Right kidney (tissue), 9 donors: ENCODE results near the gene MICU1.
A peak's percentile ranks its signal among the peaks of the same experiment; 100 is the strongest.
"Not testable (repeated sequence)": the region's sequence is repeated elsewhere in the genome, so short reads cannot be mapped to it uniquely, and the experiment has no call there.

Experiments
- DNase-seq: peaks from one replicate; pipeline ENCODE4 v3.0.0-alpha.2; 2016
- long read RNA-seq, 8 donors: transcript quantifications; one replicate each; lab custom pipeline, GENCODE V29; 2026

The MICU1 gene, protein sequence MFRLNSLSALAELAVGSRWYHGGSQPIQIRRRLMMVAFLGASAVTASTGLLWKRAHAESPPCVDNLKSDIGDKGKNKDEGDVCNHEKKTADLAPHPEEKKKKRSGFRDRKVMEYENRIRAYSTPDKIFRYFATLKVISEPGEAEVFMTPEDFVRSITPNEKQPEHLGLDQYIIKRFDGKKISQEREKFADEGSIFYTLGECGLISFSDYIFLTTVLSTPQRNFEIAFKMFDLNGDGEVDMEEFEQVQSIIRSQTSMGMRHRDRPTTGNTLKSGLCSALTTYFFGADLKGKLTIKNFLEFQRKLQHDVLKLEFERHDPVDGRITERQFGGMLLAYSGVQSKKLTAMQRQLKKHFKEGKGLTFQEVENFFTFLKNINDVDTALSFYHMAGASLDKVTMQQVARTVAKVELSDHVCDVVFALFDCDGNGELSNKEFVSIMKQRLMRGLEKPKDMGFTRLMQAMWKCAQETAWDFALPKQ
- long read RNA-seq, donor 1, transcript MICU1-208 (3 exons, 580 nt) = minor isoform, 8 of 31 reads
- long read RNA-seq, donor 1, transcript MICU1-201 (12 exons, 2,383 nt) = major isoform, 11 of 31 reads
- long read RNA-seq, donor 1, partial matches to known transcripts = 6 of 31 reads
- long read RNA-seq, donor 1, other reads (novel, unspliced or antisense) = 6 of 31 reads
- long read RNA-seq, donor 2, transcript MICU1-201 (12 exons, 2,383 nt) = major isoform, 5 of 7 reads
- long read RNA-seq, donor 2, partial matches to known transcripts = 0 of 7 reads
- long read RNA-seq, donor 2, other reads (novel, unspliced or antisense) = 0 of 7 reads
- long read RNA-seq, donor 3, transcript MICU1-201 (12 exons, 2,383 nt) = major isoform, 7 of 11 reads
- long read RNA-seq, donor 3, partial matches to known transcripts = 0 of 11 reads
- long read RNA-seq, donor 3, other reads (novel, unspliced or antisense) = 0 of 11 reads
- long read RNA-seq, donor 4, transcript MICU1-201 (12 exons, 2,383 nt) = major isoform, 18 of 39 reads
- long read RNA-seq, donor 4, transcript MICU1-208 (3 exons, 580 nt) = minor isoform, 7 of 39 reads
- long read RNA-seq, donor 4, partial matches to known transcripts = 14 of 39 reads
- long read RNA-seq, donor 4, other reads (novel, unspliced or antisense) = 0 of 39 reads
- long read RNA-seq, donor 5, transcript MICU1-201 (12 exons, 2,383 nt) = major isoform, 20 of 31 reads
- long read RNA-seq, donor 5, partial matches to known transcripts = 8 of 31 reads
- long read RNA-seq, donor 5, other reads (novel, unspliced or antisense) = 0 of 31 reads
- long read RNA-seq, donor 6, transcript MICU1-208 (3 exons, 580 nt) = minor isoform, 5 of 25 reads
- long read RNA-seq, donor 6, transcript MICU1-201 (12 exons, 2,383 nt) = major isoform, 9 of 25 reads
- long read RNA-seq, donor 6, partial matches to known transcripts = 5 of 25 reads
- long read RNA-seq, donor 6, other reads (novel, unspliced or antisense) = 5 of 25 reads
- long read RNA-seq, donor 7, transcript MICU1-201 (12 exons, 2,383 nt) = major isoform, 10 of 24 reads
- long read RNA-seq, donor 7, partial matches to known transcripts = 9 of 24 reads
- long read RNA-seq, donor 7, other reads (novel, unspliced or antisense) = 0 of 24 reads
- long read RNA-seq, donor 8, transcript MICU1-201 (12 exons, 2,383 nt) = major isoform, 27 of 31 reads
- long read RNA-seq, donor 8, partial matches to known transcripts = 0 of 31 reads
- long read RNA-seq, donor 8, other reads (novel, unspliced or antisense) = 0 of 31 reads

DNA sequence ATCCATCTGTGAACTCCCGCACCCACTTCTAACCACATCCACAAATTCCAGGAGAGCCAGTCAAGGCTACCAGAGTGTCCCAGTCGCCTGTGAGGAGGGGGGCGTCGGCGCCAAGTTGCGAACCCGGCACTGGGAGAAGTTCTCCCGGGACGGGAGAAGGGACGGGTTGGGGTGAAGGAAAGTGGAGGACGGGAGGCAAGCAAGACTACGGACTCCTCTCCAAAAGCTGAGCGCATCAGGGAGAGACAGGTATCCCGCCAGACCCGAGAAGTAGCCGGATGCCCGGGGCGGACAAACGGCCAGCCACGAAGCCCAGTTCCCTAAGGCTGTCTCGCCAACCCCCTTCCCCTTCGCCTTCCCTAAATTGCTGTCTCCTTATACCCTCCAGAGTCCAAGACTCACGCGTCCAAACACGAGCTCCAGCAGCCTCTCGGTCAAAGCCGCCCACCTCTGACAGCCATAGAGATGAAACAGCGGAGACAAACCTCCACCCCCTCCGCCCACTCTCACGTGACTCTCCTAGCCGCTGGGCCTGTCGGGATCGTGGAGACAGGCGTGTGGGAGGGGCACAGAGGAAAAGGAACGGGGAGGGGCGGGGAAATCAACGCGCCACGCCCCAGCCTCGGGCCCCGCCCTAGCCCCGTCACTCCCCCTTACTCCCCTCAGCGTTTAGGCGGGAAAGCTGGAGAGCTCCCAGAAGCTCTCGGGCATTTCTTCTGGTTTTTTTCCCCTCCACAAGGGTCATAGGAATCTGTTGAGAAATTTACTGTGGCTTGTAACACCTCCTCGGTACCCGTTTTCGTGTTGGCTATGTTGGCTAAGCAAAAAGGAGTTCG lies at the start of gene MICU1:
TSS of gene MICU1 (minus strand) at position 472 of the 836 bp plus-strand sequence. CDS start 59,286 bp downstream, outside the sequence.
- peak; percentile 88 for DNase-seq

DNA sequence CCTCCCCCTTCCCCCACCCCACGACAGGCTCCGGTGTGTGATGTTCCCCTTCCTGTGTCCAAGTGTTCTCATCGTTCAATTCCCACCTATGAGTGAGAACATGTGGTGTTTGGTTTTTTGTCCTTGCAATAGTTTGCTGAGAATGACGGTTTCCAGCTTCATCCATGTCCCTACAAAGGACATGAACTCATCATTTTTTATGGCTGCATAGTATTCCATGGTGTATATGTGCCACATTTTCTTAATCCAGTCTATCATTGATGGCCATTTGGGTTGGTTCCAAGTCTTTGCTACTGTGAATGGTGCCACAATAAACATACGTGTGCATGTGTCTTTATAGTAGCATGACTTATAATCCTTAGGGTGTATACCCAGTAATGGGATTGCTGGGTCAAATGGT lies 48.3 kb upstream of the MICU1 start:
- not testable (repeated sequence) for DNase-seq

DNA sequence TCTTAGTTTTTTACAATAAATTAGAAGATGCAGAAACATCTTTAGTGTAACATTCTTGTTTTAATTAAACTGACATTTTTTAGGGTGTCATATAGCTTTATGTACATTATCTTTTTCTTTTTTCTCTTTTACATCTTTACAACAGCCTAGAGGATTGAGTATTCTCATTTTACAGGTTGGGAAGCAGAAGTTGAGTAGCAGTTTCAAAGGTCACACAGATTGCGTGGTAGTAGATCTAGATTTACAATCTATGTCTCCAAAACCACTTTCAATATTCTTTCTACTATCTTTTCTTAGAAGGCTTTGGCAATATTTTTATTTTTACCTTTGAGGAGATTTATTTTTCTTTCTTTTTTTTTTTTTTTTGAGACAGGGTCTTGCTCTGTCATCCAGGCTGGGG lies 47.4 kb upstream of the MICU1 start:
- no peak for DNase-seq

DNA sequence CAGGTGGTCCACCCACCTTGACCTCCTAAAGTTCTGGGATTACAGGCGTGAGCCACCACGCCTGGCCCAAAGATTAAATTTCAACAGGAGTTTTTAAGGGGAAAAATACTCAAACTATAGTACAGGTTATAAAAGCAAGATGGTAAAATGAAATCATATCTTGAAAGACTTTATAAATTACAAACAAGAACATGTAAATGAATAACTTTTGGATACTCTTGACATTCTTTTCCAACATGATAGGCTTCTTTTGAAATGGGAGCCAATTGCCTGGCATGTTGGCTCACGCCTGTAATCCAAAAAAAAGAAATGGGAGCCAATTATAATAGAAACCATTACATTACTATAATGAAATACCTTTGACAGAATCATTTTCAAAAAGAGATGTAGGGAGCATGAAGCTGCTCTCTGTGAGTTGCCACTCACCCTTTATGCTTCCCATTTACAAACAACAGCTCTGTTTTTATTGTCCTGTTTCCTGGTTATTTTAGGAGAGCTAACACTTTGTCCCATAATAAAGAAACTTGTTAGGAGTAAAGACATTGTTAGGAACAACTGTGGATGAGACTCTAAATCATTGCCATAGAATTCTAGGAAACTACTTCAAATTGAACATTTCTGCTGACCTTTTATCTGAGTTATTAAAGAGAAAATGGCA lies 41.5 kb upstream of the MICU1 start:
- DNase-seq = no peak

DNA sequence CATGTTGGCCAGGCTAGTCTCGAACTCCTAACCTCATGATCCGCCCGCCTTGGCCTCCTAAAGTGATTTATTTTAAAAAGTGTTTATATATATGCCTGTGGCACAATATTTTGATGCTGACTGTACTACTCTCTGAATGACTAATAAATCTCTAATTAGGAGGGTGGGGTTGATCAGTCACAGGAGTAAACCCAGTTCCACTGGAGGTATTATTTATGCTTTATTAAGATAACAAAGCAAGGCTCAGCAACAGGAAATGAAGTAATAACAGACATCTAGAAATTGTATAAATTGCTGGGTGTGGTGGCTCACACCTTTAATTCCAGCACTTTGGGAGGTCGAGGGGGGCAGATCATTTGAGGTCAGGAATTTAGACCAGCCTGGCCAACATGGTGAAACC lies 40.0 kb upstream of the MICU1 start:
- no peak for DNase-seq

DNA sequence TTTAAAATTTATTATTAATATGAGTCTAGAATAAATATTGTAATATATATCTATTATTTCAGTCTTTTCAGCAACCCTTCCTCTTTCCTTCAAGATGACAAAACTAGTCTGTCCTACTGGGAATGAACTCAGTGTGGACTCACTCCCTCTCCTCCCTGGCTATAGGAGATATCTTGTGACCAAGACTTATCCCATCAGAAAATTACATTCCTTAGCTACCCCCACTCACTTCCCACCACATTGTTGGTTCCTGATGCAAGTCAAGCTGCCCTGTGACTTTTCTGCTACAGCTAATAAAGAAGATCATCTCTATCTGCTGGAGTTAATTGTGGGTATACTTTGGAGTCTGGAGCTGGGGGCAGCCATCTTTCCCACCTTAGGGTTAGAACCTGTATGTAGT lies 38.1 kb upstream of the MICU1 start:
- DNase-seq = no peak

DNA sequence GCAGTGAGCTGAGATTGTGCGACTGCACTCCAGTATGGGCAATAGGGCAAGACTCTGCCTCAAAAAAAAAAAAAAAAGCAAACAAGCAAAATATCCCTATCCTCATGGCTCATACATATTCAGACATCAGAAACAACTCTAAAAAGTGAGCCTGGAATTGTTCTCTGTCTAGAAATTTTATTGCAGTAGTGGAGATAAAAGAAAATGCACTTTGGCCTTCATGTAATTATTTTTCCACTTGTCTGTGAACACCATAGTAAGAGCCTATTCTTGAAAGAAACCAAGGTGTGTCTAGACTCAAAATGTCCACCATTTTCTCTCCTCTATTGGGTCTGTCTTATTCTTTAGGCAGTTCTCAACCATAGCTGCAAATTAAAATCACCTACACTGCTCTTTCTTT lies 35.6 kb upstream of the MICU1 start:
- no peak for DNase-seq

DNA sequence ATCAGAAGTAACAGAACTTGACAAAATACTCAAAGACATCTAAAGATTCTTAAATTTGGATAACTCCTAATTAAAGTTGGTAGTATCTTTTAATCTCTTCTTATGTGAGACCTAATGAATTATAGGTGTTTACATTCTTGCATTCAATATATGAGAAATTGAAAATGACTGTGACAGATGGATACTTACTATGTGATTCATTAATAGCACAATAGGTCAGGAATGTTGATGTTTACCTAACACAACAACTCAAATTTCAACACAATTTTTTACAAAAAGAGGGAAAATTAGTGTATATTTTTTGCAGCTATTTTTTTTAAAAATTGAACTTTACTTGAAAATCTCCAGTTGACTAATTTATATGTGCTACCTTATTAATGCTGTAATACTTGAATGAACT lies 34.3 kb upstream of the MICU1 start:
- DNase-seq = no peak

DNA sequence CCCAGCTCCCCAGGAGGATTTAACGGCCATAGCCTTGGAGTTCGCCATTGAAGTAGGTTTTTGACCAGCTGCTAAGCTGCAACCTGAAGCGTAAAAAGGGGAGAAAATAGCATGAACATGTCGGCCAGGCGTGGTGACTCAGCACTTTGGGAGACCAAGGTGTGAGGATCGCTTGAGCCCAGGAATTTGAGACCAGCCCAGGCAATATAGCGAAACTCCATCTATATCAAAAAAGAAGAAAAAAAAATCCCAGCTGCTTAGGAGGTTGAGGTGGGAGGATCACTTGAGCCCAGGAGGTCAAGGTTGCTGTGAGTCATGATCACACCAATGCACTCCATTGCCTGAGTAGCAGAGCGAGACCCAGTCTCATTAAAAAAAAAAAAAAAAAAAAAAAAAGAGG lies 33.8 kb upstream of the MICU1 start:
- no peak for DNase-seq

DNA sequence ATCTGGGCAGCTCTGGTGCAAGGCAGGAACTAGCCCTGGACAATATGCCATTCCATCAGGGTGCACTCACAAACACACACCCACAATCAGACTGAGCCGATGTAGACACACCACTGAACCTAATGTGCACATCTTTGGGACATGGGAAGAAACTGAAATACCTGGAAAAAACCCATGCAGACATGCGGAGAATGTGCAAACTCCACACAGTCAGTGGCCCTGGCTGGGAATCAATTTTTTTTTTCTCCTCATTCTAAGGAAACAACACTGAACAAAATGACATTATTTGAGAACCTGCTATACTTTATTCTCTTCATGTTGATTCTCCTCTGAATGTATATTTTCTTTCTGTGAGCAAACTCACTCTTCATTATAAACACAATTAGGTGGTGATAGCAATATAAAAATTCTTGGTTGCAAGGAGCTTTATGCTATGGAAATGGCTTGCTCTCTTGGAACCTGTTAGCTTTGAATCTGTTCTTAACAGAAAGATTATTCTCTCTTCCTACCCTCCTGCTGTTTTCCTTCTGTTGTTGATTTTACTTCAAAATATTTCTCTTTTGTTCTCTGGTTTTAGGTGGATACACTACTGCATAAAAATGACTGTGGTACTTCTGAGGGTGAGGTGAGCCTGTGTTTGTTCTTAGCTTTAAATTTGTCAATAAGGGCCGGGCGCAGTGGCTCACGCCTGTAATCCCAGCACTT lies 33.0 kb upstream of the MICU1 start:
- DNase-seq = no peak

DNA sequence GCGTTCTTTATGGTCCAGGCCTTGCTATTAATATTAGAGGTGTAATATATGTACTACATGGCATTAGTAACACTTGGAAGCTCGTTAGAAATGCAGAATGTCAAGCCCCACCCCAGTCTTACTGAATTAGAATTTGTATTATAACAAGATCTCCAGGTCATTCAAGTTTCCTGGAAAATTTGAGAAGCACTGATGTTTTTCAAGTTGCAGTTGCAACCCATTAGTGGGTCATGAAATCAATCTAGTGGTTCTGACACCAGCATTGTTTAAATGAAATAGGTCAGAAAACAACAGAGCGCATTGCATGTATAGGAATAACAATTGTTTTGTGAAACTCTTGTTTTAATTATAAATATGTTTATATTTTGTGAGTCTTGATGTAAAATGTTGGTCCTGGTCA lies 28.8 kb upstream of the MICU1 start:
- DNase-seq = no peak

DNA sequence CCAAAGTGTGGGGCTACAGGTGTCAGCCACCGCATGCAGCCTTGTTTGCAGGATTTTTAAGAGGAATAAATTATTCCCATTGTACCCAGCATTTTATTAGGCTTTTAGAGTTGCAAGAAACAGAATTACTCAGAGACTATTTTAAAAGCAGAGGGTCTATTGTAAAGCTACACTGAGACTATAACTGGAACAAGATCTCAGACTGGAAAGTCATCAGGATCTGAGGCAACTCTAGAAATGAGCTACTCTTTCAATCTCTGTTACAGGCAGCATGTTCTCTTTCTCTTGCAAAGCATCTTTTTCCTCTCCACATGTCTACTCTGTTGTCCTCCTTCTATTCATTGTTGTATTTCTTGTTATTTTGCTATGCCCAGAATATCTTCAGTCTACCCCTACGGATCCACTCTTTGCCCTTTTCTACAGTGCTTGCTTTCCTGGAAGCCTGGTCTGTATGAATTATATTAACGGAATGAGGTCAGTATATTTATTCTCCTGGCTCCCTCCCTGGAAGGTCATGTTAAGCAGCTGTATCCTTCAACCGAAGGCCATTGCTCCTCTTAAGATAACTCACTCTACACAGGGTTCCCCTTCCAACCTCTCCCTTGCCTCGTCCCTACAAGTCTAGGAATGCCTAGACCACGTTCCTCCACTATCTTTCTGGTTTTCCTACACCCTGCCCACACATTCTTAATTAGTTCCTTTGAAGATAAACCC lies 27.7 kb upstream of the MICU1 start:
- no peak for DNase-seq

DNA sequence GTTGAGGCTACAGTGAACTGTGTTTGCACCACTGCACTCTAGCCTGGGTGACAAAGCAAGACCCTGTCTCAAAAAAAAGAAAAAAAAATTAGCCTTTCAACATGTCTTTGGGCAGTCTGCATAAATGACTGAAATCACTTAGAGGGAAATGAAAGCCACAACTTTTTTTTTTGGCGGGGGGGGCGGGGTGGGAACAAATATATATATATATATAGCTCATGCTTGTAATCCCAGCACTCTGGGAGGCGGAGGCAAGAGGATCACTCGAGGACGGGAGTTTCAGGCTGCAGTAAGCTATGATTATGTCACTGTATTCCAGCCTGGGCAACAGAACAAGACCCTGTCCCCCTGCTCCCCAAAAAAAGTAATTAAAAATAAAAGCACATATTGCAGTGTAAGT lies 23.4 kb upstream of the MICU1 start:
- no peak for DNase-seq

DNA sequence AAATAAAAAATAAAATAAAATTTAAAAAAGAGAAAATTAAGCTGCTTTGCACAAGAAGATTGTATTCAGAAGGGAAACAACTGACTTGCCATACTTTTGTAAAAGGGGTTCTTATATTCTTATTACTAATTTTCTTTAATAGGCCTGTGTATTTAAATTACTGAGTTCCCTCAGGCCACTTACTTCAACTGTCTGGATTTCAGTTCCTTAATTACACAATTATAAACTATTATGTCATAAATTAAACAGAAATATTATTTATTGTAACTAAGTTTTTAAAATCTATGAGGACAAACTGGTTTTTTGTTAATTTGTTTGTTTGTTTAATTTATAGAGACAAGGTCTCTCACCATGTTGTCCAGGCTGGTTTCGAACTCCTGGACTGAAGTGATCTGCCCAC lies 22.4 kb upstream of the MICU1 start:
- DNase-seq = no peak

DNA sequence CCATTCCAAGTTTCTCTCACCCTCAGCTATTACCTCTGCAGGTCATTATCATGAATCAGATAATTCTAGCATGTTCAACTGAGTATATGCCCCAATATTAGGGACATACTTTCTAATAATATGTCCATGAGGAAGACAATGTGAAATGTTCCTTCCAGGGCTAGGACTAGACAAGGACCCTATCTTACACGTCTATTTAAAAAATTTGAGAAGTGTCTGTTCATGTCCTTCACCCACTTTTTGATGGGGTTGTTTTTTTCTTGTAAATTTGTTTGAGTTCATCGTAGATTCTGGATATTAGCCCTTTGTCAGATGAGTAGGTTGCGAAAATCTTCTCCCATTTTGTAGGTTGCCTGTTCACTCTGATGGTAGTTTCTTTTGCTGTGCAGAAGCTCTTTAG lies 21.1 kb upstream of the MICU1 start:
- DNase-seq = not testable (repeated sequence)

DNA sequence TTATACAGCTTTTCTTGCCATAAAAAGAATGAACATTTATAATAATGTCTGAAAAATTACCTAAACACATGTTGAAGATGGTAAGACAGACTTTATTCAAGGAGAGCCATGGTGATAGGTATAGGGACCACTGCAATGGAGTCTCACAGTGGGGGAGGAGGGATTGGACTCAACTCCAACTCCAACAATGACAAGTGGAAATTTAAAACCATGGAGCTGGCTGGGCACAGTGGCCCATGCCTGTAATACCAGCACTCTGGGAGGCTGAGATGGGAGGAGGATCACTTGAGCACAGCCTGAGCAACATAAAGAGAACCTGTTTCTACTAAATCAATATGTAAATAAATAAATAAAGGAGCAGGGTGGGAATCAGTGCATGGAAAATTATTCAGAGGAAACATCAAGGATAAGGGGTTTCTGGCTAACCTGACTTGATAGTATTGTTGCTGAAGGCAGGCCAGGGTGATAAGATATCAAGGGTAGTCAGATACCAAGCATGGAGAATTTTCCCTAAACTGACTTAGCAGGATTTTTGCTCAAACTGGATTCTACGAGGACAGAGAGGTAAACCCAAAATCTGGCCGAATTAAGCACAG lies 19.5 kb upstream of the MICU1 start:
- no peak for DNase-seq

DNA sequence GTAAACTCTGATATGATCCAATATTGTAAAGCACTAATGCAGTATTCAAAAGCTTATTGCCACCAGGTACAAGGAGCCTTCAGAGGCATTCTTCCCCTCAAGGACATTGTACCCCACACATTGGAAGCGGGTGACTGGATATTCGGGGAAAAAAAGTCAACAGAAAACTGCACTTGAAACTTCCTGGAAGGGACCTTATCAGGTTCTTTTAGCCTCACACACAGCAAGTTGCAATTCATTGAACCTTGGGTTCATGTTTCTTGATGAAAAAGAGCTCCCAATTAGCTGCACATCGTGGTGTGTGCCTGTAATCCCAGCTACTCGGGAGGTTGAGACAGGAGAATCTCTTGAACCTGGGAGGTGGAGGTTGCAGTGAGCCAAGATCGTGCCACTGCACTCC lies 16.4 kb upstream of the MICU1 start:
- DNase-seq = no peak

DNA sequence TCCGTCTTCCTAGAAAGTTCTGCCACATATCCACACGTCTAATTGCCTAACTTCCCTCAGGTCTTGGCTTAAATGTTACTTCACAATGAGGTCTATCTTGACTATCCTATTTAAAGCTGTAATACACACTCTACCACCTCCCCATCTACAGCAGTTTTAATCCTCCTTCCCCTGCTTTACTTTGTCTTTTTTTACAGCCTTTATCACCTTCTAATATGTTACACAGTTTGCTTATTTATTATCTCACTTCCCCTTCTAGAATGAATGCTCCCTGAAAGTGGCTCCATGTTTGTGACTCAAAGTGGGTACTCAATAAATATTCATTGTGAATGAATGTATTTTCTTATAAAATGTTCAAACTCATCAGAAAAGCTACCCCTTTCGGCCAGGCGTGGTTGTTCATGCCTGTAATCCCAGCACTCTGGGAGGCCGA lies 13.6 kb upstream of the MICU1 start:
- no peak for DNase-seq
